ENCODE data around the gene ARHGAP24.

ARHGAP24 gene

GRCh38 chr4:85707611-85708010 is 232.7 kb downstream of the ARHGAP24 start:
- DNase-seq, result no peak

GRCh38 chr4:85708468-85708867 is 233.5 kb downstream of the ARHGAP24 start:
- DNase-seq, result no peak

DNA sequence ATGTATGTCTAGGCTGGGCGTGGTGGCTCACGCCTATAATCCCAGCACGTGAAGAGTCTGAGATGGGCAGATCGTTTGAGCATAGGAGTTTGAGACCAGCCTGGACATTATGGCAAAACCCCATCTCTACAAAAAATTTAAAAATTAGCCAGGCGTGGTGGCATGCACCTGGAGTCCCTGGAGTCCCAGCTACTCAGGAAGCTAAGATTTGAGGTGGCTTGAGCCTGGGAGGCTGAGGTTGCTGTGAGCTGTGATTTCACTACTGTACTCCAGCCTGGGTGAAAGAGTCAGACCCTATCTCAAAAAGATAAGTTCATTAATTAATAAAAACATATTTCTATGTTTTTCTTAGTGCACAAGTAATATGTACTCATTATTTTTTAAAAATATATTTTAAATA is 238.1 kb downstream of the ARHGAP24 start:
- no peak for DNase-seq

GRCh38 chr4:85715991-85716737 is 241.2 kb downstream of the ARHGAP24 start:
- DNase-seq, result no peak

DNA sequence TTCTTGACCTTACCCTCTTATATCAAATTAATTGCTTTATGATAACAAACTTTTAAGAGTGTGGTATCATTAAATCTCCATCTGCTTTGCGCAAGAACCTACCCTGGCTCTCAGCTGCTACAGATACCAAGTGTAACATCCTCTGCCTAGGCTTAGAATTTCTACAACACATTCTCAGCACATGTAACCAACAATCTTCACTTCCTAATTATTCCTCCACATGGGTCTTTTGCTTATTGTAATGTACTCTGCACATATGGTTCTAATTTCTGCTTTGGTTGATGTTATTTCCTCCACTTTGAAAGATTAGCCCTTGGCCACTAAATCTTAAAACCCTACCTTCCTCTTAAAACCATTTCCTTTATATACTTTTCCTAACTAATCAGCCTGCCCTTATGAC is 242.4 kb downstream of the ARHGAP24 start:
- no peak for DNase-seq

DNA sequence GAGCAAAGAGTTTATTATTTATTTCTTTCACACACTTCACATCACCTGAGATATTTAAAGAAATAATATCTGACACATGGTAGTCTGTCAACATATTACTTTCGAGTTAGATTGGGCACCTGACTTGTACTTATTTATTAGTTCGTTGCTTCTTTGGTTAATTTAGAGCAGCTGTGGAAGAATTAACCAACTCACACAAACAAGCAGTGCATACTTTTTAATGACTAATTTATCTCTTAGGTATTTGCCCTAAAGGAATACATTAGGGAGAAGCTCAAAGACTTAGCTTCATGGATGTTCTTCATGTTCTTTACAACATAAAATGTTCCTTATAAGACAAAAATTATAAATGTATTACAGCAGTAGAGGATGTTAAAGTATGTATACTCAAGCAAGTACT is 242.9 kb downstream of the ARHGAP24 start:
- DNase-seq, result no peak

- no peak for DNase-seq
Observed at GRCh38 chr4:85720735-85721134, 245.8 kb downstream of the ARHGAP24 start.

GRCh38 chr4:85722401-85722800 is 247.5 kb downstream of the ARHGAP24 start:
- DNase-seq, result no peak

- DNase-seq, result no peak
Observed at GRCh38 chr4:85722807-85723206, 247.9 kb downstream of the ARHGAP24 start.

DNA sequence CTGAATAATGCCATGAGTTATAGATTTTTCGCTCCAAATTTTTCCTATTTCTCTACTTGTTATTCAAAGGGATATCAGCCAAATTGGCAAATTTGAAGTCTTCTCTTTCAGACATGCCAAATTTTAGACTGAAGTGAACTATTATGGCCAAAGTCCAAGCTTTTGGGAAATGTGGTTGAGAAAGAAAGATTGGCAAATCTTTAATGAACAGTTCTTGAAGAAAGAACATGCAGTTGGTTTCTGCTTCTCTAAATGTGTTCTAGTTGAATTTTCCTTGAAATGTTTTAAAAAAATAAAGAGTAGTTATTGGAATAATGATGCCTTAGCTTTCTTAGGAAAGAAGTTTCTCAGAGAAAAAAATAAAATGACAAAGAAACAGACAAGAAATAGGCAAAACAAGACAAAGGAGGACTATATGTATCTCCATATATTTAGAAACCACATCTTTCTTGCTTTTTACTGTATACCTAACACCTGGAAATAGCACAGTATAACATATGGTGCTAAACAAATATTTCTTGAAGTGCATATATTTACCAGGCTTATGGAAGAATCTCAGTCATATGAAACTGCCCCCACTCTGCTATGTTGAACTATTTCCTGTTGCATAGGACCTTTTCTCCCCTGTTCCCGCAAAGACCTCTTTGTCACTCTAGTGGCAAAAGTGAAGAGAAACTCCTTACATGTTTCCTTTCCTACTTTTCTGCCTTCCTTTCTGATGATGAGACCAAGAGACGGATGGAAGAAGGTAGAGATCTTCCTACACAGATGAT is 250.0 kb downstream of the ARHGAP24 start:
- no peak for DNase-seq

- no peak for DNase-seq
Observed at GRCh38 chr4:85725721-85726170, 250.8 kb downstream of the ARHGAP24 start.

DNA sequence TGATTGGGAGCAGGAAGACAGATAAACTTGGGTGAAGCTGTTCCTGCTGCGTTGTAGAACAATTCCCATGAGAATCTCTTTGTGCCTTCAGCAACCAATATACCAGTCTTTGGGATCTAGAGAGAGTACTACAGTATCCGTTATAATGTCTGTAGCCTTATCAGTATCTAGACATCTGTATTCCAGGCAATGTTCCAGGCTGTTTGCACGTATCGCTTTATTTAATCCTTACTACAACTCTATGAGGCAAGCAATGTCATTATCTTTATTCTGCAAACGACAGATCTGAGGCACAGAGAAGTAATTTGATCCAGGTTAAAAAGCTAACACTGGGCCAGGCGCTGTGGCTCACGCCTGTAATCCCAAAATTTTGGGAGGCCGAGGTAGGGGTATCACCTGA is 251.6 kb downstream of the ARHGAP24 start:
- DNase-seq, result no peak

- DNase-seq, result no peak
Observed at GRCh38 chr4:85728464-85728863, 253.5 kb downstream of the ARHGAP24 start.

GRCh38 chr4:85732124-85732523 is 257.2 kb downstream of the ARHGAP24 start:
- no peak for DNase-seq

- DNase-seq, result no peak
Observed at GRCh38 chr4:85733798-85734197, 258.8 kb downstream of the ARHGAP24 start.

GRCh38 chr4:85734424-85734831 is 259.5 kb downstream of the ARHGAP24 start:
- no peak for DNase-seq

DNA sequence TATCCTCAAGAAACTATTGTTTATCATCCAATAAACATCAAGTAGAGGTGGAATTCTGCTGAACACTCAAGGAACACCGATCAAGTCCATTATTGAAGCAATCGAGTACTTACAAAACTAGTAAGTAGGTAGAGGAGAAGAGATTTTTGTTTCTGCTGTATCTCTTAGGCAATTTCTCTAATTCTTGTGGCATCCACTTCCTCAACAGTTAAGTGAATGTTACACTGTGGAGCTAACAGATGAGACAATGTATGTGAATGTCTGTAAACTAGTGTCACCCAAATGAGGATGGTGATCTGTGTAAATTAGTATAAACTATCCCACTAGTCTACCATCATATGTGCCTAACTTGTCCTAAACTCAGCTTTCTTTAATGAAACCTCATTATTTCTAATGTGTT is 261.6 kb downstream of the ARHGAP24 start:
- DNase-seq, result no peak

DNA sequence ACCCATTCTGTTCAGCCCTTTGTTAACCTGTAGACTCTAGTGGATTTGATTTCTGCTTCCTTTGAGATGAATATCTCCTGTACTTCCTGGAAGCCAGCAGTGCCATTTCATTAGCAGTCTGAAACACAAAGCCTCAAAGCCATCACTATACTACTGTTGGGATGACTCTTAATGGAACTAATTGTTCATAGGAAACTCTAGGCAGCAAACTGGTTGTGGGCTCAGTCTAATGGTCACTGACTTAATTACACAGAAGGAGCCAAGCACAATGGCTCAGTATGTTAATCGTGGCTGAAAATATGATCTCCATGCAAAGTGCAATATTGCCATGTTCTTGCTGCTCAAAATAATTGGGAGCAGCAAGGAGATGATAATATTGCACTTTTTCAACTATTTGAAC is 262.3 kb downstream of the ARHGAP24 start:
- no peak for DNase-seq

DNA sequence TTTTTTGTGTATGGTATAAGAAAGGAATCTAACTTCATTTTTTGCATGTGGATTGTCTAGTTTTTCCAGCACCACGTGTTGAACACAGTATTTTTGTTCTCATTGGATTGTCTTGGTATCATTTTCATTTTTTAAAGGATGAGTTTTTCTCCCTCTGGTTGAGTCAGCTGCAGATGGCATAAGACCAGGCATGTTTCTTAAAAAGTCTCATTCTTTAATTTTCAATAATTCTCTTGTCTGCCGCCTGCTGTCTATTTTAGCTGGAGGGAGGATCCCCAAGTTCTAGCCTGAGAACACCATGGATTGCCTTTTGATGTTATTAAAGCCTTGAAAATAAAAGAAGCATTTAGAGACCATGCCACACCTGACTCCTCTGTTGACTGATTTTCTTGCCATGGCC is 263.8 kb downstream of the ARHGAP24 start:
- DNase-seq, result no peak

- no peak for DNase-seq
Observed at GRCh38 chr4:85740431-85740861, 265.5 kb downstream of the ARHGAP24 start.

DNA sequence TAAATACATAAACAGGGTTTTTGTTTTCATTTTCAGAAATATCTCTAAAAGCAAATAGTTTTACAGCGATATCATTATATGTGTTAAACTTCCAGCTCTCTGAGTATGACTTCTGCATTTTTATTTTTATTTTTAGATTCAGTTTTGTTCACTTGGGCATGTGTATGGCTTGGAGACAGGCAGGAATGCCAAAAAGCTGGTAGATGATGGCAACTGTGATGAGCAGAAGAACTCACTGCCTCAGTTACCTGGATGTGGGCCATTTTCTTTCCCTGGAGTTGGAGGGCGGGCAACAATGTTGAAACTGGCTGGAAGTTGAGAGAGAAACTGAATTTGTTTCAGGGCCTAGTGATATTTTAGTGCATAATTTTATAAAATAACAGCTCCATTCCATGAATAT is 266.4 kb downstream of the ARHGAP24 start:
- DNase-seq, result no peak

- DNase-seq, result no peak
Observed at GRCh38 chr4:85741921-85742591, 267.1 kb downstream of the ARHGAP24 start.

DNA sequence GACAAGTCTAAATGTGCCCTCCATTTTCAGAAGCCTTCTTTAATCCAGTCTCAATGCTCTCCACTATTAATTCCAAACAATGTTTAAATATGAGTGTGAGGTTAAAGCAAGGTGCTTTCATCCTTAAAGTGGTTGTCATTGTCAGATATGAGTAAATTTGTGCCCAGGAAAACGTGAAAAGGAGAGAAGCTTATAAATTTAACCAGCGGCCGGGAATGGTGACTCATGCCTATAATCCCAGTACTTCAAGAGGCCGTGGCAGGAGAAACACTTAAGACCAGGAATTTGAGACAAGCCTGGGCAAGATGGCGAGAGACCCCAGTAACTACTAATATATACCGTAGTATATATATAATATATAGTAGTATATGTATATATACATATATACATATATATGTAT is 270.0 kb downstream of the ARHGAP24 start:
- DNase-seq, result no peak

DNA sequence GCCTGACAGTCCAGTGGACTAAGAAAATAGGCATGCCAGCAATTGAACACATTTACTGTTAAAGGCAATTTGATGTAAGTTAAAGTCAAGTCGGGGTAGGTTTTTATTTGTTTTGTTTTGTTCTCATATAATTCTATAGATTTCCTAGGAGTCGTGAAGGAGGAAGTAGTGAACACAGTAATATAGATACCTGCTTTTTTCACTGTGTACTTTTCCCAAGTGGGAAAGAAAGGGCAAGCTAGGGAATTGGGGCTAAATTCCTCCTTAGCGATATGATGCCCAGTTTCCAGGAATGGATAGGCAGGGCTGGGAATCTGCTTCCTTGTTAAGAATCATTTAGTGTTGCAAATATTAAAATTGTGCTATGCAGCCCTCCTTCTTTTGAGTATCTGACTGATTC is 271.0 kb downstream of the ARHGAP24 start:
- no peak for DNase-seq
